ENCODE results near the gene TXNL4A. TPM values are rescaled to one million over a fixed set of nuclear protein-coding genes. Genes with fewer than 3 reads are reported as not detected.
"Not testable (repeated sequence)": the region's sequence is repeated elsewhere in the genome, so short reads cannot be mapped to it uniquely, and the experiment has no call there.

TXNL4A gene
- total RNA-seq, 2 donors from 2014 or later = 75.2 to 77.2 TPM

DNA sequence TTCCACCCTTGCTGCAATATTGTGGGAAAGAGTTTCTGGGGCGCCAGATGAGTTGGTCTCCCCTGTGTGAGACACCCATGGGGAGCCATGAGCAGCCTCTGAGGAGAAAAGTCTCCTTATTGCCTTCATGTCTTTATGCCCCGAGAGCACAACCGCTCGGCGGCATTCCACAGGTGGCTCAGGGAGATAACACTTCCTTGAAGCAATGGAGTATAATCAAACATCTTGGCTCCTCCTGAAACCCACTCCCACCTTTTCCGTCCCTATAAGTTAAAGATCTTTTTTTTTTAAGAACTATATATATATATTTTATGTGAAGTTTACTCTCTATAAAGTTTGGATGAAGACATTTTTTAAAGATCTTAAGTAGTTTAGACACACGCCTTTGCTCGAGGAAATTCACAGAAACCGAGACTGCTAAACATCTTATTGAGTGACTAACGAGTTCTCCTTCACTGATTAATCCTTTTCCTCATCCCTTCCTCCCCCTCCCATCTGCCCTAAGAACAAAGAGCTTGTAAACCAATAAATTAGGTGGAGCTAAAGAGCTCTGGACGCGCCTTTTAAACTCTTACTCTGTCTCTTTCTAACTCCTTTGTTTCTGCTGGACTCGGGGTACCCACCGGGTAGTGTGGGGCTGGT, 23.3 kb upstream of the TXNL4A start:
- H3K9me3 ChIP-seq (ENCODE audit: control insufficient read depth, low read length, poor library complexity, severe bottlenecking); H3K27me3 Mint-ChIP-seq; DNase-seq; H3K36me3 Mint-ChIP-seq (ENCODE audit: low read depth); ATAC-seq; H3K4me3 Mint-ChIP-seq; H3K4me1 Mint-ChIP-seq; H3K27ac Mint-ChIP-seq: not testable (repeated sequence)

DNA sequence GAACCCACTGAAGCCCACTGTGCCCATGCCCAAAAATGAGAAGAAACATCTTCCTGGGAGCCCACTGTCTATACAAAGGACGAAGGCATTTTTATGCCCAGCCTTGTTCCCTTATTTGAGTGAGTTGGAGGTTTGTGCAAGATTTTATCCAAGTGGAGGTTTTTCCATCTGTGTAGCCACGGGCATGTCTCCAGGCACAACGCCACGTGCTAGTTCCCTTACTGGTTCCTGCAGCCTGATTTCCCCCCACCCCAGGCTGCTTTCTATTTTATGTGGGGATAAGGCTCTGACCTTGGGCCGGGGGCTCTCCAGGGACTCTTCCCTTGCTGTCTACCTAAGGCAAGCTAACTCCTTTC, 22.2 kb upstream of the TXNL4A start:
- Mint-ChIP-seq H3K36me3 (ENCODE audit: low read depth) (no peaks in the 10 kb centered on the region), H3K27ac (no peak overlapping the region), H3K4me1 (no peaks in the 10 kb centered on the region), H3K4me3 (no peak overlapping the region), H3K27me3 (no peaks in the 10 kb centered on the region)
- no peaks in the 10 kb centered on the region for H3K9me3 ChIP-seq (ENCODE audit: control insufficient read depth, low read length, poor library complexity, severe bottlenecking)
- no peak for ATAC-seq
- DNase-seq = no peak

GRCh38 chr18:80009661-80010550, 21.5 kb upstream of the TXNL4A start:
- Mint-ChIP-seq H3K36me3 (ENCODE audit: low read depth) (peaks cover under 1% of the 10 kb centered on the region), H3K27ac (no peak overlapping the region), H3K4me3 (no peak overlapping the region), H3K27me3 (no peaks in the 10 kb centered on the region), H3K4me1 (no peaks in the 10 kb centered on the region)
- no peaks in the 10 kb centered on the region for H3K9me3 ChIP-seq (ENCODE audit: control insufficient read depth, low read length, poor library complexity, severe bottlenecking)
- DNase-seq (no peak), ATAC-seq (no peak)

DNA sequence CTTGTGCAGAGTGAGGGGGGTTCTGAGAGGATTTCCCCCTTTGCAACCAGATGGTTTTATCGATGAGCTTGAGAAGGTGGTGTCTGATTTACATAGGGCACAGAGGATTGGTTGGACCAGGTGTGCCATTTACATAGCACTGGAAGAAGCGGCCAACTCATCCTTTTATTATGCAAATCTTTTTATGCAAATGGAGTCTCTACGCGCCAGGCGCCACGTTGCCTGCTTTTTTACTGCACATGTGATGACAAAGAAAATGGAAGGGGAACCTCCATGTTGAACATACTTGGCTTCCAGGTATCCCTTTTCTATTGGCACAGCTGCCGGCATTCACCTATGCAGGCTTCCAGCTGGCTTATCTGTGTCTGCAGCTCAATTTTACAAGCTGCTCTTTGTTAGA, 18.4 kb upstream of the TXNL4A start:
- H3K27ac Mint-ChIP-seq = no peak overlapping the region
- ATAC-seq = no peak

DNA sequence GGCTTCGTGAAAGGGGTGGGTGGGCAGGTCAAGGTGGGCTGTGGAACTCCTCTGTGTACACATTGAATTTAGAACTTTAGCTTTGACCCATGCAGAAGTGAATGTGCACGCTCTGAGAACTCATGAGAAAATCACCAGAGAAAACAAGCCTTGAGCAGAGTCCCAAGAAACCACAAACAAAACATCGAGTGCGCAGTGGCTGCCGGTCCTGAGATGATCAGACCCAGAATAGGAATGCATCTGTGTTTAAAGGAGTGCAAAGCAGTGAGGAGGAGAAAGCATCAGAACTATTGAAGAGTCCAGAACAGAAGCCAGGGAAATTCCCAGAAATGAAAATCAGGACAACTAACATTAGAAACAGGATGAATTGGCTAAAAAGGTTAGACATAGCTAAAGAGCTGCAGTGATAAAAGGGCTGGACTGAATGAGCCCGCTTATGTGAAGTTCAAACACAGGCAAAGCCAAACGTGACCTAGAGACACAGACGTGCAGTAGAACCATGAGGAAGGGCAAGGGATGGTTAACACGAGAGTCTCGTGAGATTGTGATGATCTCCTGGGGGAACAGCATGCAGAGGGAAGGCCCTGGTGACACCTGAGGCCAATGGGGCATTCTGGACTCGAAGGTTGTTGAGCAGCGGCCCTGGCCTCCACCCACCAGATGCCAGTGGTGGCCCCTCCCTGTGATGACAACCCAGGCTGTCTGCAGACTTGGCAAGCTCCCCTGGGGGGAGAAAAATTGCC, 16.4 kb upstream of the TXNL4A start:
- ATAC-seq = no peak
- DNase-seq = no peak
- Mint-ChIP-seq H3K27ac (no peak overlapping the region), H3K4me3 (no peak overlapping the region), H3K27me3 (no peaks in the 10 kb centered on the region), H3K36me3 (ENCODE audit: low read depth) (peaks cover 4% of the 10 kb centered on the region), H3K4me1 (no peaks in the 10 kb centered on the region)
- no peaks in the 10 kb centered on the region for H3K9me3 ChIP-seq (ENCODE audit: control insufficient read depth, low read length, poor library complexity, severe bottlenecking)

More for the DNA sequence above, 18.4 kb upstream of the TXNL4A start:
- H3K27me3 Mint-ChIP-seq = no peaks in the 10 kb centered on the region
- DNase-seq = no peak
- no peaks in the 10 kb centered on the region for H3K9me3 ChIP-seq (ENCODE audit: control insufficient read depth, low read length, poor library complexity, severe bottlenecking)
- no peaks in the 10 kb centered on the region for H3K4me1 Mint-ChIP-seq
- no peak overlapping the region for H3K4me3 Mint-ChIP-seq
- peaks cover 4% of the 10 kb centered on the region for H3K36me3 Mint-ChIP-seq (ENCODE audit: low read depth)

GRCh38 chr18:80002468-80002867, 14.1 kb upstream of the TXNL4A start:
- H3K27ac Mint-ChIP-seq = no peak overlapping the region
- DNase-seq (no peak), ATAC-seq (no peak)
- no peaks in the 10 kb centered on the region for H3K27me3 Mint-ChIP-seq
- H3K4me1 Mint-ChIP-seq = no peaks in the 10 kb centered on the region
- no peak overlapping the region for H3K4me3 Mint-ChIP-seq
- H3K9me3 ChIP-seq (ENCODE audit: control insufficient read depth, low read length, poor library complexity, severe bottlenecking) = no peaks in the 10 kb centered on the region
- peaks cover 4% of the 10 kb centered on the region for H3K36me3 Mint-ChIP-seq (ENCODE audit: low read depth)

GRCh38 chr18:80000877-80001276, 12.5 kb upstream of the TXNL4A start:
- Mint-ChIP-seq H3K27ac (no peak overlapping the region), H3K4me3 (no peak overlapping the region), H3K36me3 (ENCODE audit: low read depth) (peaks cover 4% of the 10 kb centered on the region), H3K4me1 (no peaks in the 10 kb centered on the region), H3K27me3 (no peaks in the 10 kb centered on the region)
- ATAC-seq (no peak), DNase-seq (no peak)
- H3K9me3 ChIP-seq (ENCODE audit: control insufficient read depth, low read length, poor library complexity, severe bottlenecking) = no peaks in the 10 kb centered on the region

- ATAC-seq; H3K4me1 Mint-ChIP-seq; H3K36me3 Mint-ChIP-seq (ENCODE audit: low read depth); DNase-seq; H3K4me3 Mint-ChIP-seq; H3K9me3 ChIP-seq (ENCODE audit: control insufficient read depth, low read length, poor library complexity, severe bottlenecking); H3K27ac Mint-ChIP-seq; H3K27me3 Mint-ChIP-seq: not testable (repeated sequence)
Measured at GRCh38 chr18:79999701-80000100, 11.3 kb upstream of the TXNL4A start.

DNA sequence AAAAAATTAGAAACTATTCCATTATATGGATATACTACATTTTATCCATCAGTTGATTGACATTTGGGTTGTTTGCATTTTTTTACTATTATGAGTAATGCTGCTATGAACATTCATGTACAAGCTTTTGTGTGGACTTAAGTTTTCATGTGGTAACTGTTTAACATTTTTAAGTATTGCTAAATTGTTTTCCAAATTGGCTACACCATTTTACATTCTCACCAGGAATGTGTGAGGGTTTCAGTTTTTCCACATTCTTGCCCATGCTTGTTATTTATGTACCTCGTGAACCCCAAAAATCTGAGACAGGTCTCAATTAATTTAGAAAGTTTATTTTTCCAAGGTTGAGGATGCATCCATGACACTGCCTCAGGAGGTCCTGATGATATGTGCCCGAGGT, 3.1 kb upstream of the TXNL4A start:
- Mint-ChIP-seq H3K27ac (no peak overlapping the region), H3K4me1 (peaks cover 10% of the 10 kb centered on the region), H3K4me3 (no peak overlapping the region), H3K36me3 (ENCODE audit: low read depth) (no peaks in the 10 kb centered on the region), H3K27me3 (no peaks in the 10 kb centered on the region)
- no peaks in the 10 kb centered on the region for H3K9me3 ChIP-seq (ENCODE audit: control insufficient read depth, low read length, poor library complexity, severe bottlenecking)
- ATAC-seq (no peak), DNase-seq (no peak)

- Mint-ChIP-seq H3K27ac (peak overlapping the region; percentile 91), H3K4me3 (peak overlapping the region; percentile 94), H3K36me3 (ENCODE audit: low read depth) (no peaks in the 10 kb centered on the region), H3K4me1 (peaks cover 19% of the 10 kb centered on the region), H3K27me3 (no peaks in the 10 kb centered on the region)
- DNase-seq (no peak), ATAC-seq (no peak)
- H3K9me3 ChIP-seq (ENCODE audit: control insufficient read depth, low read length, poor library complexity, severe bottlenecking) = no peaks in the 10 kb centered on the region
Measured at GRCh38 chr18:79989195-79989497, 783 bp upstream of the TXNL4A start.

DNA sequence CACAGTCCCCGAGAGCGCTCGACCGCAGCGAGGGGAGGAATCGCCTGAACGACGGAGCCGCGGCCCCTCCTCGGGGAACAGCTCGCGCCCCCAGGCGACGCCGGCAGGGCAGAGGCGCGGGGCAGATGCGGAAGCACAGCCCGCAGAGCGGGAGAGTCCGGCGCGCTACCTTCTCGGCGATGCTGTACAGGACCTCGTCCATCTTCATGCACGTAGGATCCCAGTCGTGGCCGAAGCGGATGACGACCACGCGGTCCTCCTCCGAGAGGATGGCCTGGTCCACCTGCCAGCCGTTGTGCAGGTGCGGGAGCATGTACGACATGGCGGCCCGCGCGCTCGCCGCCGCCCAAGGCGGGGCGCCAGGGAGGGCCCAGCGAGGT, 302 bp downstream of the TXNL4A start:
- Mint-ChIP-seq H3K4me1 (peaks cover 28% of the 10 kb centered on the region), H3K4me3 (peak overlapping the region; percentile 94), H3K27me3 (no peaks in the 10 kb centered on the region), H3K36me3 (ENCODE audit: low read depth) (no peaks in the 10 kb centered on the region), H3K27ac (peak overlapping the region; percentile 92)
- H3K9me3 ChIP-seq (ENCODE audit: control insufficient read depth, low read length, poor library complexity, severe bottlenecking) = no peaks in the 10 kb centered on the region
- DNase-seq = peak; percentile 46 to 56 (median 48)
- peak; percentile 75 for ATAC-seq

GRCh38 chr18:79987566-79987965, 797 bp downstream of the TXNL4A start:
- H3K9me3 ChIP-seq (ENCODE audit: control insufficient read depth, low read length, poor library complexity, severe bottlenecking) = no peaks in the 10 kb centered on the region
- H3K36me3 Mint-ChIP-seq (ENCODE audit: low read depth) = no peaks in the 10 kb centered on the region
- H3K27ac Mint-ChIP-seq = peak overlapping the region; percentile 92
- H3K4me1 Mint-ChIP-seq = peaks cover 29% of the 10 kb centered on the region
- no peaks in the 10 kb centered on the region for H3K27me3 Mint-ChIP-seq
- H3K4me3 Mint-ChIP-seq = peak overlapping the region; percentile 94
- ATAC-seq (no peak), DNase-seq (no peak)

GRCh38 chr18:79986726-79987125, 1.6 kb downstream of the TXNL4A start:
- no peaks in the 10 kb centered on the region for H3K27me3 Mint-ChIP-seq
- H3K36me3 Mint-ChIP-seq (ENCODE audit: low read depth) = no peaks in the 10 kb centered on the region
- H3K4me3 Mint-ChIP-seq = peak overlapping the region; percentile 94
- DNase-seq = no peak
- H3K4me1 Mint-ChIP-seq = peaks cover 37% of the 10 kb centered on the region
- no peak for ATAC-seq
- H3K27ac Mint-ChIP-seq = peak overlapping the region; percentile 92
- no peaks in the 10 kb centered on the region for H3K9me3 ChIP-seq (ENCODE audit: control insufficient read depth, low read length, poor library complexity, severe bottlenecking)
